ENCODE data around the gene P2RX5.

Gene P2RX5

GRCh38 chr17:3678821-3679530 lies 17.0 kb downstream of the P2RX5 start:
- no peak for DNase-seq

GRCh38 chr17:3678095-3678820 lies 17.7 kb downstream of the P2RX5 start:
- DNase-seq: no peak

GRCh38 chr17:3675886-3676285 lies 20.1 kb downstream of the P2RX5 start:
- DNase-seq: no peak

- no peak for DNase-seq
Measured at GRCh38 chr17:3672571-3672970, 23.4 kb downstream of the P2RX5 start.

GRCh38 chr17:3669548-3669947 lies 26.4 kb downstream of the P2RX5 start:
- DNase-seq: no peak

GRCh38 chr17:3669085-3669347 lies 26.9 kb downstream of the P2RX5 start:
- no peak for DNase-seq

- DNase-seq: peak; percentile 45
Measured at GRCh38 chr17:3668279-3669084, 27.5 kb downstream of the P2RX5 start, which contains the start of the genes EMC6 and TAX1BP3. Gene EMC6, plus strand, starts transcription at chr17:3668812. Its CDS starts 335 bp downstream, at chr17:3669147. Gene TAX1BP3, minus strand, starts transcription at chr17:3668578. Its CDS starts 52 bp downstream, at chr17:3668526.

GRCh38 chr17:3667366-3668278 lies 28.3 kb downstream of the P2RX5 start:
- no peak for DNase-seq

- DNase-seq: no peak
Measured at GRCh38 chr17:3666516-3666915, 29.4 kb downstream of the P2RX5 start.

GRCh38 chr17:3665834-3666233 lies 30.1 kb downstream of the P2RX5 start:
- no peak for DNase-seq

- DNase-seq: no peak
Measured at GRCh38 chr17:3663102-3664011, 32.6 kb downstream of the P2RX5 start.

- DNase-seq: no peak
Measured at GRCh38 chr17:3660311-3660891, 35.6 kb downstream of the P2RX5 start.

- DNase-seq: no peak
Measured at GRCh38 chr17:3659541-3660111, 36.3 kb downstream of the P2RX5 start.

- DNase-seq: no peak
Measured at GRCh38 chr17:3658784-3659449, 37.0 kb downstream of the P2RX5 start.

GRCh38 chr17:3657874-3658783 lies 37.8 kb downstream of the P2RX5 start:
- DNase-seq: no peak

- no peak for DNase-seq
Measured at GRCh38 chr17:3657588-3657869, 38.4 kb downstream of the P2RX5 start.

GRCh38 chr17:3656755-3657587 lies 39.0 kb downstream of the P2RX5 start:
- DNase-seq: no peak

- no peak for DNase-seq
Measured at GRCh38 chr17:3656353-3656752, 39.6 kb downstream of the P2RX5 start.
